ENCODE data around the gene WDR12.

The WDR12 gene

GRCh38 chr2:202831242-202832220 lies 79.9 kb downstream of the WDR12 start:
- Histone ChIP-seq H3K27ac (ENCODE audit: low read depth, low read length, poor library complexity, severe bottlenecking) (peak overlapping the region; percentile 26), H3K4me3 (ENCODE audit: low read depth, low read length, poor library complexity, severe bottlenecking) (peak overlapping the region; percentile 40), H3K79me2 (ENCODE audit: insufficient read depth, low read length) (no peaks in the 10 kb centered on the region), H3K9me3 (ENCODE audit: low read length) (no peaks in the 10 kb centered on the region), H4K20me1 (ENCODE audit: insufficient read depth, low read length) (no peaks in the 10 kb centered on the region), H3K9ac (ENCODE audit: low read length) (no peak overlapping the region; the same call in 1 of the 2 replicates), H3K36me3 (ENCODE audit: insufficient read depth, low read length) (no peaks in the 10 kb centered on the region), H3K9me2 (ENCODE audit: low read depth, low read length) (no peaks in the 10 kb centered on the region), H3K4me1 (ENCODE audit: insufficient read depth, low read length, severe bottlenecking) (peaks cover 13% of the 10 kb centered on the region), H3K27me3 (ENCODE audit: insufficient read depth, low read length) (no peaks in the 10 kb centered on the region), H3F3A (ENCODE audit: insufficient read depth, low read length) (peaks cover 4% of the 10 kb centered on the region; the same call in 1 of the 2 replicates), H3K4me2 (ENCODE audit: low read length) (peak overlapping the region; percentile 68), H2AFZ (ENCODE audit: low read length) (no peak overlapping the region)
- TF ChIP-seq CTCF (IDR thresholded peaks at IDR 0.05; ENCODE audit: low read length) (peak; percentile 94), EZH2 (IDR thresholded peaks at IDR 0.05; ENCODE audit: borderline replicate concordance, low read length) (no peak)

- no peaks in the 10 kb centered on the region for H3F3A ChIP-seq (ENCODE audit: insufficient read depth, low read length)
- H2AFZ ChIP-seq (ENCODE audit: low read length): no peak overlapping the region
- no peak overlapping the region for H3K9ac ChIP-seq (ENCODE audit: low read length)
- H3K4me2 ChIP-seq (ENCODE audit: low read length): no peak overlapping the region
- no peaks in the 10 kb centered on the region for H3K9me2 ChIP-seq (ENCODE audit: low read depth, low read length)
- H3K9me3 ChIP-seq (ENCODE audit: low read length): no peaks in the 10 kb centered on the region
- H3K27me3 ChIP-seq (ENCODE audit: insufficient read depth, low read length): no peaks in the 10 kb centered on the region
- TF ChIP-seq EZH2 (IDR thresholded peaks at IDR 0.05; ENCODE audit: borderline replicate concordance, low read length) (no peak), CTCF (IDR thresholded peaks at IDR 0.05; ENCODE audit: low read length) (no peak)
- H3K79me2 ChIP-seq (ENCODE audit: insufficient read depth, low read length): no peaks in the 10 kb centered on the region
- H4K20me1 ChIP-seq (ENCODE audit: insufficient read depth, low read length): no peaks in the 10 kb centered on the region
- H3K4me1 ChIP-seq (ENCODE audit: insufficient read depth, low read length, severe bottlenecking): no peaks in the 10 kb centered on the region
- H3K36me3 ChIP-seq (ENCODE audit: insufficient read depth, low read length): no peaks in the 10 kb centered on the region
- H3K27ac ChIP-seq (ENCODE audit: low read depth, low read length, poor library complexity, severe bottlenecking): no peak overlapping the region
- H3K4me3 ChIP-seq (ENCODE audit: low read depth, low read length, poor library complexity, severe bottlenecking): no peak overlapping the region
Observed at GRCh38 chr2:202824901-202825300, 86.6 kb downstream of the WDR12 start.
